ENCODE results near the gene SNX5. TPM values are rescaled to one million over a fixed set of nuclear protein-coding genes. Genes with fewer than 3 reads are reported as not detected.

SNX5 gene
- total and polyA plus RNA-seq, 3 donors from 2014 or later: 72.3 to 116 (median 110) TPM

DNA sequence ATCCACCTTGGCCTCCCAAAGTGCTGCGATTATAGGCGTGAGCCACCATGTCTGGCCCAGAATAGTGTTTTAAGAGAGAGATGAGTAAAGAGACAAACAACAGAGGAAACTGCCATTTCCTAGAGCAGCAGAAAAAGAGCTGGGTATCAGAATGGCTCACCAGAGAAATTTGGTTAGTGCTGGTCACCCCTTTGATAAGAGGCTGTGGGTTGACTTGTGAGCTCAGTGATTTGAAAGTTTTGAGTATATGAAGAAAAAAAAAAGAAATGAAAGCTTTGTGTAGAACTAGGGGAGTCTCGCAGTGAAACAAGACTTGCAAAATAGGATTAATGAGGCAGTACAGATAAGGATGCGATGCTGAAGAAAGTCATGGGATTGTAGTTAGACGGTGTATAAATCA lies 29.9 kb upstream of the SNX5 start:
- DNase-seq: no peak
- H3K27ac ChIP-seq: no peak overlapping the region
- H3K9me3 ChIP-seq: no peaks in the 10 kb centered on the region
- peaks cover 3% of the 10 kb centered on the region for H3K4me1 ChIP-seq
- TF ChIP-seq POLR2A (IDR thresholded peaks at IDR 0.05): no peak
- TF ChIP-seq, protein P1, sequence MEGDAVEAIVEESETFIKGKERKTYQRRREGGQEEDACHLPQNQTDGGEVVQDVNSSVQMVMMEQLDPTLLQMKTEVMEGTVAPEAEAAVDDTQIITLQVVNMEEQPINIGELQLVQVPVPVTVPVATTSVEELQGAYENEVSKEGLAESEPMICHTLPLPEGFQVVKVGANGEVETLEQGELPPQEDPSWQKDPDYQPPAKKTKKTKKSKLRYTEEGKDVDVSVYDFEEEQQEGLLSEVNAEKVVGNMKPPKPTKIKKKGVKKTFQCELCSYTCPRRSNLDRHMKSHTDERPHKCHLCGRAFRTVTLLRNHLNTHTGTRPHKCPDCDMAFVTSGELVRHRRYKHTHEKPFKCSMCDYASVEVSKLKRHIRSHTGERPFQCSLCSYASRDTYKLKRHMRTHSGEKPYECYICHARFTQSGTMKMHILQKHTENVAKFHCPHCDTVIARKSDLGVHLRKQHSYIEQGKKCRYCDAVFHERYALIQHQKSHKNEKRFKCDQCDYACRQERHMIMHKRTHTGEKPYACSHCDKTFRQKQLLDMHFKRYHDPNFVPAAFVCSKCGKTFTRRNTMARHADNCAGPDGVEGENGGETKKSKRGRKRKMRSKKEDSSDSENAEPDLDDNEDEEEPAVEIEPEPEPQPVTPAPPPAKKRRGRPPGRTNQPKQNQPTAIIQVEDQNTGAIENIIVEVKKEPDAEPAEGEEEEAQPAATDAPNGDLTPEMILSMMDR (IDR thresholded peaks at IDR 0.05): no peak
- H3K4me3 ChIP-seq: no peak overlapping the region
- H3K27me3 ChIP-seq: no peaks in the 10 kb centered on the region
- intact Hi-C loops (cut with DNase I; ENCODE audit: low total_unique reads): no loop called here
- 89 to 97% methylated on average over 5 of the region's 5 CpGs for WGBS, 2 donors
- H3K36me3 ChIP-seq (ENCODE audit: low read depth, missing control alignments): no peaks in the 10 kb centered on the region

DNA sequence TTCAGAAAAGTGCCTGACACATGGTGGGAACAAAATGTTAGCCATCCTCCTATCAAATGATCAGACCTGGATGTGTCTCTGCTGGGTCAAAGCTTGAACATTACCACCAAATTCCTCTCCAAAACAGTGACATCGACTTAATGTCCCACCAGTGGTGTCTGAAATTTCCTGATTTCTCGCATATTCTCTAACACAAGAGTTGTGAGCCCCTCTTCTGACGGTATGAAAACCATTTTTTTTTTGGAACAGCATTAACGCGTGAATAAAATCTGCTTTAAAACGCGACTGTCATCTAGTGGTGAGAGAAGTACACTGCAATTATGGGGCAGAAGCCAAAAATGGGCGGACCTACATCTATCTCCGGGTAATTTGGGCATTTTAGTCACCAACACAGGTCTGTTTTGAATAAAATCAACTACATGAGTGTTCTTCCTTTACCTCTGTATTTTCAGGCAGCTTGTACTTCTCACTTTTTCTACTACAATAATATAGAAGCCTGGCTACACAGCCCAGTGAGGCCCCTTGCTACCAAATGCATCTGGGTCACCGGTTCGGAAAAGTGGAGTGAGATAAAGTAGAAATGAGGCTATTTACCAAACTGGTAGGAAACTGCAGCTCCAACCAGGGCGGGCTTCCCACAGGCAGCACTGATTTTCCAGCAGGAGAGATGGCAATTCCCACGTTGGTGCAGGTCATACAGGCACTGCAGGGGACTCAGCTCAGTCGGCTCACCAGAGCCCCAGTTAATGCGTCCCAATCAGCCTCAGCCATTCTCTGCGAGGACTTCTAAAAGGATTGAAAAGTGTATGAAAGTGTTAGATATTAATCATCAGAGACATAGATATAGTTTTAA lies 27.6 kb upstream of the SNX5 start:
- WGBS, 2 donors: 36 to 40% methylated on average over 16 of the region's 16 CpGs
- Histone ChIP-seq H3K4me3 (no peak overlapping the region), H3K27ac (no peak overlapping the region), H3K4me1 (no peaks in the 10 kb centered on the region), H3K9me3 (no peaks in the 10 kb centered on the region), H3K27me3 (no peaks in the 10 kb centered on the region), H3K36me3 (ENCODE audit: low read depth, missing control alignments) (no peaks in the 10 kb centered on the region)
- peak; percentile 61 for DNase-seq
- intact Hi-C loops (cut with DNase I; ENCODE audit: low total_unique reads): no loop called here
- TF ChIP-seq, protein P1 (IDR thresholded peaks at IDR 0.05): peak; percentile 86 to 97 (median 95)
- TF ChIP-seq POLR2A (IDR thresholded peaks at IDR 0.05): no peak

DNA sequence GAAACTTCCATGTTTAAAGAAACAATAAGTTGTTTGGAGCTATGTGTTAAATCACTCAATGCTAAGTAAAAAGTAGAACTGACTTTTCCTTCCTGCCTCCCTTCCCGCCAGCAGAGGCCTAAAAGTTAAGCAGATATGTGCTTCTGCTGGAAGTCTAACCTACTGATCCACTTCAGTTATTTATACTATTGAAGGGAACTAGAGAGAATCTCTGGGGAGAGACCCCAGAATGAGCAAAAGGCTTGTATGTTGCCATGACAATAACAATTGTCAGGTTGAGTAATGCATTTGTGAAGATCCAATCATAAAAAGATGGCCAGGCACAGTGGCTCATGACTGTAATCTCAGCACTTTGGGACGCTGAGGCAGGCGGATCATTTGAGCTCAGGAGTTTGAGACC lies 25.0 kb upstream of the SNX5 start:
- Histone ChIP-seq H3K4me1 (no peaks in the 10 kb centered on the region), H3K27me3 (no peaks in the 10 kb centered on the region), H3K9me3 (no peaks in the 10 kb centered on the region), H3K36me3 (ENCODE audit: low read depth, missing control alignments) (no peaks in the 10 kb centered on the region), H3K4me3 (no peak overlapping the region), H3K27ac (no peak overlapping the region)
- 87 to 92% methylated on average over 3 of the region's 3 CpGs for WGBS, 2 donors
- TF ChIP-seq POLR2A (IDR thresholded peaks at IDR 0.05): no peak
- TF ChIP-seq, protein P1 (IDR thresholded peaks at IDR 0.05): no peak
- no peak for DNase-seq
- intact Hi-C loops (cut with DNase I; ENCODE audit: low total_unique reads): no loop called here

DNA sequence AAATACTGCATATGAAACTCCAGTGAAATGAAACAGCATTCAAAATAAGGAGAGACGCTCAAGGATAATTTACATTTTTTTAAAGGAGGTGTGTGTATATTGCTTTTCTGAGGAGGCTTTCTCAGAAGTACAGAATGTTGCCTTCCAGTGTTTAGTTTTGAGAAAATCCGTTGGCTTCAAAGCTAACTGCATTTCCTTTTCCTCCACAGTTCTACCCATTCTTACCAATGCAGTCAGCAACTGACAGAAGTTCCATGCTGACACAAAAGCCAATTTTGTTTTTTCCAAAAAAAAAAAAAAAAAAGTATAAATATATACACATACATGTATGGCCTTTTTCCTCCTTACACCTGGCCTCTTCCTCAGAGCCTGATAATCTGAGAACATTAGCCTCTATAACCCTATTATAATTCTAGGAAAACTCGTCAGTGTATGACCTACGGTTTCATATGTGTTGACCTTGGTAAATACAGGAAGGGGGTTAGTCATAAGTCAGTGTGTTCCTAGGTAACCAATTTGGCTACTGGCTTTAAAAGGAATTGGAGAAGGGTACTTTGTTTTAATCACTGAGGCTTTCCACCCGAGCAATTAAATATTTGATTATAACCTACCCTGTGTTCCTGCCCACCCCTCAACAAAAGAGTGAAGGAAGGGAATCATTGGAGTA lies 24.4 kb upstream of the SNX5 start:
- intact Hi-C loops (cut with DNase I; ENCODE audit: low total_unique reads): no loop called here

More for the DNA sequence above, 24.4 kb upstream of the SNX5 start:
- WGBS, 2 donors: 79 to 80% methylated on average over 5 of the region's 5 CpGs
- Histone ChIP-seq H3K27ac (no peak overlapping the region), H3K9me3 (no peaks in the 10 kb centered on the region), H3K4me3 (no peak overlapping the region), H3K4me1 (no peaks in the 10 kb centered on the region), H3K27me3 (no peaks in the 10 kb centered on the region), H3K36me3 (ENCODE audit: low read depth, missing control alignments) (no peaks in the 10 kb centered on the region)
- DNase-seq: no peak
- TF ChIP-seq POLR2A (IDR thresholded peaks at IDR 0.05): no peak
- TF ChIP-seq, protein P1 (IDR thresholded peaks at IDR 0.05): no peak
